Activated CD8-positive, alpha-beta T cell treated with anti-CD3 and anti-CD28 coated beads, Interleukin-2, amount 10 ng/mL, durations not matched to agents 7 days and 5 days (primary cell): ENCODE data around the gene MGLL. TPM values are rescaled to one million over a fixed set of nuclear protein-coding genes. Genes with fewer than 3 reads are reported as not detected.
A peak's percentile ranks its signal among the peaks of the same experiment; 100 is the strongest.

Experiments
- ATAC-seq: fragments of 150-1000 bp; cut with Tn5 transposase; one replicate; pipeline ENCODE4 v1.10.0; 2021; ENCODE audit warnings: moderate library complexity
- CTCF ChIA-PET: fragments of 350-600 bp; sonication (Branson Sonifier 250); formaldehyde crosslinking; loops from one replicate; lab custom pipeline; 2021; ENCODE audit warnings: antibody characterized with exemption; lab: Charles Lee
- POLR2A ChIA-PET: fragments of 350-600 bp; sonication (Branson Sonifier 250); formaldehyde crosslinking; loops from one replicate; lab custom pipeline; 2021; ENCODE audit warnings: antibody characterized with exemption; lab: Charles Lee
- DNase-seq: peaks from one replicate; pipeline ENCODE4 v3.0.0-alpha.2; 2020
- H3K27ac Mint-ChIP-seq: one replicate; pipeline ENCODE4 v1.8.0; 2021; ENCODE audit warnings: mild to moderate bottlenecking, mixed read lengths
- H3K27me3 Mint-ChIP-seq: one replicate; pipeline ENCODE4 v1.8.0; 2021; ENCODE audit warnings: low read depth, mixed read lengths
- H3K36me3 Mint-ChIP-seq: one replicate; pipeline ENCODE4 v1.8.0; 2021; ENCODE audit warnings: low read depth, mixed read lengths
- H3K4me1 Mint-ChIP-seq: one replicate; pipeline ENCODE4 v1.8.0; 2021; ENCODE audit warnings: low read depth, mixed read lengths
- H3K4me3 Mint-ChIP-seq: one replicate; pipeline ENCODE4 v1.8.0; 2021; ENCODE audit warnings: mild to moderate bottlenecking, mixed read lengths
- H3K9me3 Mint-ChIP-seq: one replicate; pipeline ENCODE4 v1.8.0; 2022; ENCODE audit warnings: mixed read lengths; ENCODE audit not compliant: insufficient read depth
- total RNA-seq, 2 experiments: library from RNA; stranded (reverse); gene quantifications; one replicate each; pipeline ENCODE4 v1.2.3, GENCODE V29; 2021

Gene MGLL
- total RNA-seq, 2 experiments from 2014 or later: 1.5 to 2.2 TPM

- POLR2A ChIA-PET: no interaction called here
- peaks cover 14% of the 10 kb centered on the region for H3K27me3 Mint-ChIP-seq
Observed at GRCh38 chr3:127796045-127796830, 26.1 kb downstream of the MGLL start.

GRCh38 chr3:127794972-127795371, 27.3 kb downstream of the MGLL start:
- peaks cover 22% of the 10 kb centered on the region for H3K4me1 Mint-ChIP-seq

More at GRCh38 chr3:127796045-127796830, 26.1 kb downstream of the MGLL start:
- H3K27ac Mint-ChIP-seq: no peak overlapping the region
- H3K9me3 Mint-ChIP-seq: no peaks in the 10 kb centered on the region
- H3K4me1 Mint-ChIP-seq: peaks cover 27% of the 10 kb centered on the region
- ATAC-seq (no peak), DNase-seq (no peak)
- CTCF ChIA-PET: no interaction called here
- H3K4me3 Mint-ChIP-seq: no peak overlapping the region
- peaks cover 5% of the 10 kb centered on the region for H3K36me3 Mint-ChIP-seq

GRCh38 chr3:127794402-127794801, 27.9 kb downstream of the MGLL start:
- no peak for DNase-seq
- CTCF ChIA-PET: no interaction called here
- no peak for ATAC-seq
- Mint-ChIP-seq H3K9me3 (no peaks in the 10 kb centered on the region), H3K4me1 (peaks cover 16% of the 10 kb centered on the region), H3K36me3 (peaks cover under 1% of the 10 kb centered on the region), H3K27ac (no peak overlapping the region), H3K4me3 (no peak overlapping the region), H3K27me3 (peaks cover 19% of the 10 kb centered on the region)
- POLR2A ChIA-PET: no interaction called here

More at GRCh38 chr3:127794972-127795371, 27.3 kb downstream of the MGLL start:
- Mint-ChIP-seq H3K27ac (no peak overlapping the region), H3K27me3 (peaks cover 19% of the 10 kb centered on the region), H3K36me3 (peaks cover 3% of the 10 kb centered on the region), H3K9me3 (no peaks in the 10 kb centered on the region), H3K4me3 (no peak overlapping the region)
- CTCF ChIA-PET: no interaction called here
- no peak for ATAC-seq
- DNase-seq: no peak
- POLR2A ChIA-PET: no interaction called here

GRCh38 chr3:127792541-127793292, 29.6 kb downstream of the MGLL start:
- CTCF ChIA-PET: interaction anchor here (1.0 kb wide), 1 partner anchor 38 kb away, joined by 3 read pairs; no protein-coding TSS in a partner anchor
- DNase-seq: no peak
- no peak overlapping the region for H3K4me3 Mint-ChIP-seq
- POLR2A ChIA-PET: no interaction called here
- ATAC-seq: no peak
- H3K27me3 Mint-ChIP-seq: peaks cover 19% of the 10 kb centered on the region
- peaks cover 11% of the 10 kb centered on the region for H3K4me1 Mint-ChIP-seq
- no peak overlapping the region for H3K27ac Mint-ChIP-seq
- H3K9me3 Mint-ChIP-seq: no peaks in the 10 kb centered on the region
- no peaks in the 10 kb centered on the region for H3K36me3 Mint-ChIP-seq

GRCh38 chr3:127791221-127791913, 30.9 kb downstream of the MGLL start:
- DNase-seq: peak; percentile 67
- ATAC-seq: peak; percentile 95
- peaks cover 11% of the 10 kb centered on the region for H3K4me1 Mint-ChIP-seq
- no peaks in the 10 kb centered on the region for H3K9me3 Mint-ChIP-seq
- ChIA-PET CTCF (interaction anchor here (0.6 to 3.1 kb wide), 32 partner anchors 9 to 342 kb away, joined by 3 to 63 read pairs (median 4); partner anchors contain the start of genes KBTBD12 and MGLL), POLR2A (interaction anchor here (1.0 kb wide), 1 partner anchor 37 kb away, joined by 3 read pairs; no protein-coding TSS in a partner anchor)
- H3K4me3 Mint-ChIP-seq: no peak overlapping the region
- H3K36me3 Mint-ChIP-seq: no peaks in the 10 kb centered on the region
- no peak overlapping the region for H3K27ac Mint-ChIP-seq
- peaks cover 19% of the 10 kb centered on the region for H3K27me3 Mint-ChIP-seq

- DNase-seq (no peak), ATAC-seq (no peak)
- ChIA-PET POLR2A (interaction anchor here (1.0 kb wide), 1 partner anchor 38 kb away, joined by 3 read pairs; no protein-coding TSS in a partner anchor), CTCF (interaction anchor here (0.6 to 3.1 kb wide), 29 partner anchors 8 to 343 kb away, joined by 3 to 63 read pairs (median 5); partner anchors contain the start of genes KBTBD12 and MGLL)
- Mint-ChIP-seq H3K36me3 (no peaks in the 10 kb centered on the region), H3K4me1 (peaks cover 11% of the 10 kb centered on the region), H3K4me3 (no peak overlapping the region), H3K27me3 (peaks cover 19% of the 10 kb centered on the region), H3K27ac (no peak overlapping the region), H3K9me3 (no peaks in the 10 kb centered on the region)
Observed at GRCh38 chr3:127790882-127791183, 31.5 kb downstream of the MGLL start.

- Mint-ChIP-seq H3K27ac (no peak overlapping the region), H3K36me3 (no peaks in the 10 kb centered on the region), H3K9me3 (no peaks in the 10 kb centered on the region), H3K27me3 (peaks cover 19% of the 10 kb centered on the region), H3K4me1 (peaks cover 11% of the 10 kb centered on the region), H3K4me3 (no peak overlapping the region)
- ChIA-PET CTCF (interaction anchor here (0.6 to 3.1 kb wide), 27 partner anchors 8 to 343 kb away, joined by 3 to 63 read pairs (median 5); partner anchors contain the start of genes KBTBD12 and MGLL), POLR2A (interaction anchor here (1.0 kb wide), 1 partner anchor 38 kb away, joined by 3 read pairs; no protein-coding TSS in a partner anchor)
- ATAC-seq: no peak
- no peak for DNase-seq
Observed at GRCh38 chr3:127789990-127790881, 32.1 kb downstream of the MGLL start.

GRCh38 chr3:127789051-127789450, 33.3 kb downstream of the MGLL start:
- Mint-ChIP-seq H3K4me1 (peaks cover 11% of the 10 kb centered on the region), H3K27ac (no peak overlapping the region), H3K4me3 (no peak overlapping the region), H3K36me3 (no peaks in the 10 kb centered on the region), H3K9me3 (no peaks in the 10 kb centered on the region), H3K27me3 (peaks cover 8% of the 10 kb centered on the region)
- ChIA-PET POLR2A (no interaction called here), CTCF (interaction anchor here (1.3 to 3.1 kb wide), 4 partner anchors 35 to 214 kb away, joined by 4 to 63 read pairs (median 22); partner anchors contain the start of gene MGLL)
- ATAC-seq: no peak
- DNase-seq: no peak

- Mint-ChIP-seq H3K36me3 (no peaks in the 10 kb centered on the region), H3K9me3 (no peaks in the 10 kb centered on the region), H3K4me1 (peaks cover 11% of the 10 kb centered on the region), H3K27ac (no peak overlapping the region), H3K4me3 (no peak overlapping the region), H3K27me3 (peaks cover 8% of the 10 kb centered on the region)
- no peak for ATAC-seq
- DNase-seq: no peak
- POLR2A ChIA-PET: no interaction called here
- CTCF ChIA-PET: interaction anchor here (1.3 to 1.4 kb wide), 2 partner anchors 39 to 214 kb away, joined by 4 read pairs; no protein-coding TSS in a partner anchor
Observed at GRCh38 chr3:127788451-127788909, 33.8 kb downstream of the MGLL start.

- no peak for ATAC-seq
- CTCF ChIA-PET: interaction anchor here (1.3 kb wide), 1 partner anchor 213 kb away, joined by 4 read pairs; no protein-coding TSS in a partner anchor
Observed at GRCh38 chr3:127787571-127788365, 34.5 kb downstream of the MGLL start.

More at GRCh38 chr3:127787571-127788365, 34.5 kb downstream of the MGLL start:
- DNase-seq: no peak
- POLR2A ChIA-PET: no interaction called here
- Mint-ChIP-seq H3K27ac (no peak overlapping the region), H3K36me3 (no peaks in the 10 kb centered on the region), H3K27me3 (peaks cover 8% of the 10 kb centered on the region), H3K4me3 (no peak overlapping the region), H3K4me1 (peaks cover 11% of the 10 kb centered on the region), H3K9me3 (no peaks in the 10 kb centered on the region)
